ENCODE measurements around the gene RABEP2. TPM values are rescaled to one million over a fixed set of nuclear protein-coding genes. Genes with fewer than 3 reads are reported as not detected.

RABEP2 gene
- total RNA-seq, 1 experiment from 2014 or later = 17.5 TPM

GRCh38 chr16:28884045-28884444 is 41.0 kb downstream of the RABEP2 start:
- Histone ChIP-seq H3K4me2 (ENCODE audit: insufficient read depth, insufficient read length, low read length) (no peak overlapping the region), H3K79me1 (ENCODE audit: insufficient read depth, low read depth, low read length, poor library complexity, severe bottlenecking) (no peaks in the 10 kb centered on the region), H2AK5ac (ENCODE audit: insufficient read length, low read length) (no peak overlapping the region), H3K4ac (ENCODE audit: low read depth, low read length) (no peak overlapping the region), H3K9ac (ENCODE audit: extremely low read depth, insufficient read length, low read length) (no peak overlapping the region), H3K79me2 (ENCODE audit: insufficient read depth, low read length) (no peaks in the 10 kb centered on the region), H3K27me3 (ENCODE audit: insufficient read depth, low read length) (peaks cover 6% of the 10 kb centered on the region; the same call in 1 of the 2 replicates), H3K56ac (ENCODE audit: insufficient read length, low read depth, low read length) (no peak overlapping the region), H3K4me1 (ENCODE audit: insufficient read depth, low read length) (peaks cover 6% of the 10 kb centered on the region; the same call in 1 of the 2 replicates), H4K20me1 (ENCODE audit: control insufficient read depth, insufficient read depth, insufficient read length) (no peaks in the 10 kb centered on the region), H2BK5ac (ENCODE audit: insufficient read length, low read length) (no peak overlapping the region), H2BK15ac (ENCODE audit: low read depth, low read length) (no peak overlapping the region), H2BK120ac (ENCODE audit: low read depth, low read length, poor library complexity, severe bottlenecking) (no peak overlapping the region), H2BK20ac (ENCODE audit: low read depth, low read length, poor library complexity, severe bottlenecking) (no peak overlapping the region), H3K27ac (ENCODE audit: insufficient read length, low read depth, low read length) (no peak overlapping the region), H2AFZ (ENCODE audit: low read length) (no peak overlapping the region), H3K14ac (ENCODE audit: insufficient read depth, low read length) (no peak overlapping the region), H3K23me2 (ENCODE audit: insufficient read length, low read depth, low read length, poor library complexity, severe bottlenecking) (peaks cover 11% of the 10 kb centered on the region), H4K5ac (ENCODE audit: insufficient read length, low read depth, low read length) (no peak overlapping the region), H3T11ph (ENCODE audit: low read length) (no peak overlapping the region), H3K23ac (ENCODE audit: insufficient read length, low read depth, low read length) (no peak overlapping the region), H4K91ac (ENCODE audit: insufficient read length, low read depth, low read length) (no peak overlapping the region), H2BK12ac (ENCODE audit: insufficient read length, low read depth, low read length) (no peak overlapping the region), H3K9me3 (ENCODE audit: control insufficient read depth, low read depth, low read length) (no peaks in the 10 kb centered on the region), H4K8ac (replicated peaks; ENCODE audit: insufficient read length, low read depth, low read length) (no peak overlapping the region), H3K18ac (ENCODE audit: insufficient read length, low read depth, low read length) (no peak overlapping the region)
- no peak overlapping the region; a peak in 2 of 5 replicates for H3K4me3 Mint-ChIP-seq
- TF ChIP-seq, protein P1, sequence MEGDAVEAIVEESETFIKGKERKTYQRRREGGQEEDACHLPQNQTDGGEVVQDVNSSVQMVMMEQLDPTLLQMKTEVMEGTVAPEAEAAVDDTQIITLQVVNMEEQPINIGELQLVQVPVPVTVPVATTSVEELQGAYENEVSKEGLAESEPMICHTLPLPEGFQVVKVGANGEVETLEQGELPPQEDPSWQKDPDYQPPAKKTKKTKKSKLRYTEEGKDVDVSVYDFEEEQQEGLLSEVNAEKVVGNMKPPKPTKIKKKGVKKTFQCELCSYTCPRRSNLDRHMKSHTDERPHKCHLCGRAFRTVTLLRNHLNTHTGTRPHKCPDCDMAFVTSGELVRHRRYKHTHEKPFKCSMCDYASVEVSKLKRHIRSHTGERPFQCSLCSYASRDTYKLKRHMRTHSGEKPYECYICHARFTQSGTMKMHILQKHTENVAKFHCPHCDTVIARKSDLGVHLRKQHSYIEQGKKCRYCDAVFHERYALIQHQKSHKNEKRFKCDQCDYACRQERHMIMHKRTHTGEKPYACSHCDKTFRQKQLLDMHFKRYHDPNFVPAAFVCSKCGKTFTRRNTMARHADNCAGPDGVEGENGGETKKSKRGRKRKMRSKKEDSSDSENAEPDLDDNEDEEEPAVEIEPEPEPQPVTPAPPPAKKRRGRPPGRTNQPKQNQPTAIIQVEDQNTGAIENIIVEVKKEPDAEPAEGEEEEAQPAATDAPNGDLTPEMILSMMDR (conservative IDR thresholded peaks at IDR 0.05) = no peak
- peaks cover 16 to 32% of the 10 kb centered on the region in 2 experiments for H3K4me1 Mint-ChIP-seq
- H3K27ac Mint-ChIP-seq = no peak overlapping the region; a peak in 1 of 7 replicates
- H3K36me3 Mint-ChIP-seq (ENCODE audit: insufficient read depth in 1 of 3, low read depth in 3 of 3) = peaks cover 0 to 8% (median 4%) of the 10 kb centered on the region in 3 experiments; a peak in 4 of 7 replicates
- no peaks in the 10 kb centered on the region; a peak in 1 of 5 replicates for H3K9me3 Mint-ChIP-seq
- H3K27me3 Mint-ChIP-seq (ENCODE audit: low read depth) = peaks cover 18% of the 10 kb centered on the region
- no CpG with 5 or more reads among the region's 6 CpGs for WGBS (ENCODE audit: extremely low coverage, insufficient read length, low lambda C conversion rate)
- DNase-seq = no peak
